ENCODE results near the gene POLQ. TPM values are rescaled to one million over a fixed set of nuclear protein-coding genes. Genes with fewer than 3 reads are reported as not detected.
"Not testable (repeated sequence)": the region's sequence is repeated elsewhere in the genome, so short reads cannot be mapped to it uniquely, and the experiment has no call there.

Gene POLQ
- 10 to 100 TPM; 11.5 to 49.6 TPM for total RNA-seq

GRCh38 chr3:121545574-121546455, at the start of gene POLQ:
TSS of gene POLQ (minus strand) at chr3:121545988. CDS start at chr3:121545877, 111 bp downstream.
- H3K36me3 Mint-ChIP-seq, result peaks cover 10% of the 10 kb centered on the region
- H3K27ac Mint-ChIP-seq, result peak within 1 kb of the TSS; percentile 95 to 99
- H3K4me1 Mint-ChIP-seq (ENCODE audit: low read depth in 2 of 2), result peaks cover 14 to 21% of the 10 kb centered on the region in 2 donors
- H3K4me3 Mint-ChIP-seq, result peak within 1 kb of the TSS; percentile 97
- DNase-seq (ENCODE audit: low spot score), result peak; percentile 90
- ATAC-seq, result peak; percentile 99
- H3K27me3 Mint-ChIP-seq, result no peaks in the 10 kb centered on the region
- no peaks in the 10 kb centered on the region for H3K9me3 Mint-ChIP-seq

- Mint-ChIP-seq H3K4me3 (no peak overlapping the region), H3K36me3 (no peaks in the 10 kb centered on the region), H3K27ac (no peak overlapping the region), H3K27me3 (peaks cover 2 to 3% of the 10 kb centered on the region in 2 donors), H3K9me3 (no peaks in the 10 kb centered on the region), H3K4me1 (ENCODE audit: low read depth in 2 of 2) (no peaks in the 10 kb centered on the region)
- DNase-seq (ENCODE audit: low spot score) (no peak), ATAC-seq (no peak)
Observed at GRCh38 chr3:121594850-121595249, 49.1 kb upstream of the POLQ start.

GRCh38 chr3:121593806-121594205, 48.0 kb upstream of the POLQ start:
- not testable (repeated sequence) for ATAC-seq; H3K27ac Mint-ChIP-seq; H3K36me3 Mint-ChIP-seq; H3K4me1 Mint-ChIP-seq (ENCODE audit: low read depth in 2 of 2); H3K4me3 Mint-ChIP-seq; H3K27me3 Mint-ChIP-seq; DNase-seq (ENCODE audit: low spot score); H3K9me3 Mint-ChIP-seq

- Mint-ChIP-seq H3K4me1 (ENCODE audit: low read depth in 2 of 2) (no peaks in the 10 kb centered on the region), H3K9me3 (no peaks in the 10 kb centered on the region), H3K27me3 (peaks cover 6 to 8% of the 10 kb centered on the region in 2 donors), H3K36me3 (no peaks in the 10 kb centered on the region), H3K4me3 (no peak within 1 kb of the TSS), H3K27ac (no peak within 1 kb of the TSS)
- no peak for ATAC-seq
- DNase-seq (ENCODE audit: low spot score), result no peak
Observed at GRCh38 chr3:121592856-121593702, 47.3 kb upstream of the POLQ start, which contains the start of gene FBXO40. TSS of gene FBXO40 (plus strand) at chr3:121593379. CDS start at chr3:121620576, 27,197 bp downstream.

- ATAC-seq (no peak), DNase-seq (ENCODE audit: low spot score) (no peak)
- Mint-ChIP-seq H3K27ac (no peak overlapping the region), H3K27me3 (peaks cover 14 to 26% of the 10 kb centered on the region in 2 donors), H3K36me3 (no peaks in the 10 kb centered on the region), H3K4me1 (ENCODE audit: low read depth in 2 of 2) (no peaks in the 10 kb centered on the region), H3K9me3 (no peaks in the 10 kb centered on the region), H3K4me3 (no peak overlapping the region)
Observed at GRCh38 chr3:121584418-121584817, 38.6 kb upstream of the POLQ start.

- no peak for DNase-seq (ENCODE audit: low spot score)
- no peaks in the 10 kb centered on the region for H3K36me3 Mint-ChIP-seq
- ATAC-seq, result no peak
Observed at GRCh38 chr3:121581691-121582090, 35.9 kb upstream of the POLQ start.

GRCh38 chr3:121574449-121574848, 28.7 kb upstream of the POLQ start:
- H3K9me3 Mint-ChIP-seq, result no peaks in the 10 kb centered on the region
- no peak overlapping the region for H3K4me3 Mint-ChIP-seq
- ATAC-seq, result no peak
- no peaks in the 10 kb centered on the region for H3K4me1 Mint-ChIP-seq (ENCODE audit: low read depth in 2 of 2)
- peaks cover 2 to 5% of the 10 kb centered on the region in 2 donors for H3K27me3 Mint-ChIP-seq
- DNase-seq (ENCODE audit: low spot score), result no peak
- no peak overlapping the region for H3K27ac Mint-ChIP-seq
- H3K36me3 Mint-ChIP-seq, result no peaks in the 10 kb centered on the region

More at GRCh38 chr3:121581691-121582090, 35.9 kb upstream of the POLQ start:
- Mint-ChIP-seq H3K27me3 (peaks cover 14 to 27% of the 10 kb centered on the region in 2 donors), H3K4me1 (ENCODE audit: low read depth in 2 of 2) (no peaks in the 10 kb centered on the region), H3K9me3 (no peaks in the 10 kb centered on the region), H3K27ac (no peak overlapping the region), H3K4me3 (no peak overlapping the region)

GRCh38 chr3:121567649-121568048, 21.9 kb upstream of the POLQ start, which contains the start of gene ARGFX:
TSS of gene ARGFX (plus strand) at chr3:121567949. CDS start at chr3:121570714, 2,765 bp downstream.
- Mint-ChIP-seq H3K4me1 (ENCODE audit: low read depth in 2 of 2) (no peaks in the 10 kb centered on the region), H3K27ac (no peak within 1 kb of the TSS), H3K36me3 (no peaks in the 10 kb centered on the region), H3K9me3 (no peaks in the 10 kb centered on the region), H3K27me3 (no peaks in the 10 kb centered on the region), H3K4me3 (no peak within 1 kb of the TSS)
- no peak for ATAC-seq
- no peak for DNase-seq (ENCODE audit: low spot score)

- no peaks in the 10 kb centered on the region for H3K4me1 Mint-ChIP-seq (ENCODE audit: low read depth in 2 of 2)
- H3K4me3 Mint-ChIP-seq, result no peak overlapping the region
- ATAC-seq, result no peak
- peaks cover under 1 to 6% of the 10 kb centered on the region in 2 donors for H3K27me3 Mint-ChIP-seq
- no peaks in the 10 kb centered on the region for H3K9me3 Mint-ChIP-seq
- DNase-seq (ENCODE audit: low spot score), result no peak
- no peaks in the 10 kb centered on the region for H3K36me3 Mint-ChIP-seq
- no peak overlapping the region for H3K27ac Mint-ChIP-seq
Observed at GRCh38 chr3:121566773-121567172, 21.0 kb upstream of the POLQ start.

- DNase-seq (ENCODE audit: low spot score), result no peak
- Mint-ChIP-seq H3K36me3 (no peaks in the 10 kb centered on the region), H3K27ac (no peak overlapping the region), H3K4me1 (ENCODE audit: low read depth in 2 of 2) (no peaks in the 10 kb centered on the region), H3K4me3 (no peak overlapping the region), H3K9me3 (no peaks in the 10 kb centered on the region), H3K27me3 (peaks cover 11 to 24% of the 10 kb centered on the region in 2 donors)
- no peak for ATAC-seq
Observed at GRCh38 chr3:121562148-121562547, 16.4 kb upstream of the POLQ start.

GRCh38 chr3:121557426-121557934, 11.7 kb upstream of the POLQ start:
- ATAC-seq, result no peak
- Mint-ChIP-seq H3K4me3 (no peak overlapping the region), H3K4me1 (ENCODE audit: low read depth in 2 of 2) (no peaks in the 10 kb centered on the region), H3K9me3 (no peaks in the 10 kb centered on the region), H3K27ac (no peak overlapping the region), H3K27me3 (peaks cover 23 to 32% of the 10 kb centered on the region in 2 donors), H3K36me3 (no peaks in the 10 kb centered on the region)
- no peak for DNase-seq (ENCODE audit: low spot score)

- Mint-ChIP-seq H3K4me1 (ENCODE audit: low read depth in 2 of 2) (no peaks in the 10 kb centered on the region), H3K36me3 (no peaks in the 10 kb centered on the region), H3K4me3 (no peak overlapping the region), H3K9me3 (no peaks in the 10 kb centered on the region), H3K27me3 (peaks cover 8 to 14% of the 10 kb centered on the region in 2 donors), H3K27ac (no peak overlapping the region)
- no peak for DNase-seq (ENCODE audit: low spot score)
- ATAC-seq, result no peak
Observed at GRCh38 chr3:121552797-121553196, 7.0 kb upstream of the POLQ start.

GRCh38 chr3:121552379-121552778, 6.6 kb upstream of the POLQ start:
- ATAC-seq, result no peak
- no peaks in the 10 kb centered on the region for H3K4me1 Mint-ChIP-seq (ENCODE audit: low read depth in 2 of 2)
- H3K27me3 Mint-ChIP-seq, result peaks cover 8 to 14% of the 10 kb centered on the region in 2 donors
- H3K27ac Mint-ChIP-seq, result no peak overlapping the region
- no peak for DNase-seq (ENCODE audit: low spot score)
- no peaks in the 10 kb centered on the region for H3K9me3 Mint-ChIP-seq
- no peak overlapping the region for H3K4me3 Mint-ChIP-seq
- H3K36me3 Mint-ChIP-seq, result no peaks in the 10 kb centered on the region
